ENCODE data around the gene TBX5. TPM values are rescaled to one million over a fixed set of nuclear protein-coding genes. Genes with fewer than 3 reads are reported as not detected.
A peak's percentile ranks its signal among the peaks of the same experiment; 100 is the strongest.

Gene TBX5
- total and polyA plus RNA-seq, 2 of the 4 experiments (the other 2 are of a cell fraction): 13.3 to 14.7 TPM

- H3K4me3 ChIP-seq (ENCODE audit: insufficient read depth, low read depth, low read length): peak overlapping the region; percentile 97
Observed at GRCh38 chr12:114406316-114406983, 506 bp upstream of the TBX5 start.

More at GRCh38 chr12:114406316-114406983, 506 bp upstream of the TBX5 start:
- Histone ChIP-seq H3K56ac (ENCODE audit: extremely low read depth, insufficient read depth, low read length) (peak overlapping the region; percentile 72), H2BK120ac (ENCODE audit: low read depth, low read length) (peak overlapping the region; percentile 88), H3K14ac (replicated peaks; ENCODE audit: low read depth, low read length) (peak overlapping the region; percentile 80), H4K8ac (ENCODE audit: low read depth in 2 of 2, low read length in 2 of 2) (peak overlapping the region; percentile 4 to 47; a peak in 2 of 4 replicates), H3K79me1 (ENCODE audit: low read depth in 1 of 2, low read length in 2 of 2) (0 out of 4 replicates have a peak, but pooled peaks cover 0 to under 1% of the 10 kb centered on the region in 2 experiments), H3K27me3 (ENCODE audit: control insufficient read depth, insufficient read depth, low read length) (no peaks in the 10 kb centered on the region), H3K9me1 (ENCODE audit: insufficient read depth, low read length) (no peaks in the 10 kb centered on the region), H3K36me3 (ENCODE audit: control insufficient read depth, insufficient read depth, low read length) (peaks cover 9% of the 10 kb centered on the region; the same call in 1 of the 2 replicates), H2AK9ac (replicated peaks; ENCODE audit: low read depth, low read length, poor library complexity) (peak overlapping the region; percentile 4), H3K9me3 (ENCODE audit: control insufficient read depth, insufficient read depth, low read length) (no peaks in the 10 kb centered on the region), H4K5ac (ENCODE audit: low read depth, low read length) (peak overlapping the region; percentile 16), H2AFZ (replicated peaks; ENCODE audit: low read length, poor library complexity) (peak overlapping the region; percentile 48), H2BK5ac (ENCODE audit: low read depth, low read length, poor library complexity, severe bottlenecking) (peak overlapping the region; percentile 95), H2BK20ac (ENCODE audit: low read depth, low read length) (peak overlapping the region; percentile 3), H2AK5ac (ENCODE audit: low read depth, low read length) (peak overlapping the region; percentile 47; the same call in 1 of the 2 replicates), H2BK15ac (ENCODE audit: low read depth, low read length) (peak overlapping the region; percentile 6; the same call in 2 of the 3 replicates), H3K23ac (ENCODE audit: low read depth, low read length) (peak overlapping the region; percentile 99), H3K27ac (ENCODE audit: insufficient read depth, low read length) (peak overlapping the region; percentile 100), H4K20me1 (ENCODE audit: insufficient read depth, low read length) (peaks cover 3% of the 10 kb centered on the region; the same call in 1 of the 2 replicates), H3K4me2 (ENCODE audit: low read depth, low read length) (peak overlapping the region; percentile 72), H4K91ac (ENCODE audit: insufficient read depth, low read depth, low read length) (peak overlapping the region; percentile 90), H3K9ac (ENCODE audit: low read depth, low read length) (peak overlapping the region; percentile 99), H3K18ac (ENCODE audit: low read depth, low read length) (peak overlapping the region; percentile 66), H3K4me1 (ENCODE audit: control insufficient read depth, insufficient read depth, low read length) (peaks cover 7% of the 10 kb centered on the region), H3K4ac (ENCODE audit: low read depth, low read length) (peak overlapping the region; percentile 97)
- WGBS, 2 experiments (ENCODE audit: extremely low coverage in 2 of 2, insufficient read length in 1 of 2): 0% methylated on average over 1 of the region's 24 CpGs; no CpG with 5 or more reads in 1 of the 2 experiments
- intact Hi-C loops (cut with micrococcal nuclease) (loop anchor here (1.0 kb wide), 2 partner anchors 70 to 102 kb away; no protein-coding TSS in a partner anchor), dilution Hi-C loops (cut with HindIII; ENCODE audit: low sequenced_read_pairs, unreplicated experiment) (no loop called here), in situ Hi-C loops (cut with MboI; ENCODE audit: low sequenced_read_pairs) (loop anchor here (25.0 kb wide), 2 partner anchors 931 to 1219 kb away; partner anchors contain the start of genes DDX54 and RITA1)
- no TSS peak for BruUV-seq (replicated peaks)
- POLR2A ChIA-PET (ENCODE audit: unreplicated experiment): no interaction called here
- peak; percentile 0 for ATAC-seq (ENCODE audit: low read depth)
- no peak; the same call in 1 of the 2 replicates for TF ChIP-seq MAZ (IDR thresholded peaks at IDR 0.05; ENCODE audit: borderline replicate concordance, low read depth, low read length)
- TF ChIP-seq, protein P1, sequence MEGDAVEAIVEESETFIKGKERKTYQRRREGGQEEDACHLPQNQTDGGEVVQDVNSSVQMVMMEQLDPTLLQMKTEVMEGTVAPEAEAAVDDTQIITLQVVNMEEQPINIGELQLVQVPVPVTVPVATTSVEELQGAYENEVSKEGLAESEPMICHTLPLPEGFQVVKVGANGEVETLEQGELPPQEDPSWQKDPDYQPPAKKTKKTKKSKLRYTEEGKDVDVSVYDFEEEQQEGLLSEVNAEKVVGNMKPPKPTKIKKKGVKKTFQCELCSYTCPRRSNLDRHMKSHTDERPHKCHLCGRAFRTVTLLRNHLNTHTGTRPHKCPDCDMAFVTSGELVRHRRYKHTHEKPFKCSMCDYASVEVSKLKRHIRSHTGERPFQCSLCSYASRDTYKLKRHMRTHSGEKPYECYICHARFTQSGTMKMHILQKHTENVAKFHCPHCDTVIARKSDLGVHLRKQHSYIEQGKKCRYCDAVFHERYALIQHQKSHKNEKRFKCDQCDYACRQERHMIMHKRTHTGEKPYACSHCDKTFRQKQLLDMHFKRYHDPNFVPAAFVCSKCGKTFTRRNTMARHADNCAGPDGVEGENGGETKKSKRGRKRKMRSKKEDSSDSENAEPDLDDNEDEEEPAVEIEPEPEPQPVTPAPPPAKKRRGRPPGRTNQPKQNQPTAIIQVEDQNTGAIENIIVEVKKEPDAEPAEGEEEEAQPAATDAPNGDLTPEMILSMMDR (conservative IDR thresholded peaks at IDR 0.05; ENCODE audit: low read depth, low read length): no peak
- no peak for TF ChIP-seq MXI1 (IDR thresholded peaks at IDR 0.05; ENCODE audit: borderline replicate concordance, low read depth, low read length)
- no peak for TF ChIP-seq RCOR1 (IDR thresholded peaks at IDR 0.05; ENCODE audit: insufficient replicate concordance, low read length)
- no peak for TF ChIP-seq ELK1 (IDR thresholded peaks at IDR 0.05; ENCODE audit: borderline replicate concordance, low read depth, low read length)
- no peak for TF ChIP-seq SMC3 (IDR thresholded peaks at IDR 0.05; ENCODE audit: low read depth, low read length)
- no peak for TF ChIP-seq MAFK (IDR thresholded peaks at IDR 0.05; ENCODE audit: low read depth, low read length)
- no peak for TF ChIP-seq CHD1 (IDR thresholded peaks at IDR 0.05; ENCODE audit: low read depth, low read length)
- no peak for TF ChIP-seq CEBPB (IDR thresholded peaks at IDR 0.05; ENCODE audit: low read depth, low read length)
- TF ChIP-seq NFE2L2 (IDR thresholded peaks at IDR 0.05; ENCODE audit: low read depth, low read length): no peak
- TF ChIP-seq FOS (IDR thresholded peaks at IDR 0.05; ENCODE audit: low read depth, low read length): no peak
- DNase-seq: peak; percentile 78
- CTCF ChIA-PET: interaction anchor here (0.7 kb wide), 1 partner anchor 23 kb away, joined by 3 read pairs; no protein-coding TSS in a partner anchor
